Measurements from ENCODE around the gene CBARP.
"Not testable (repeated sequence)": the region's sequence is repeated elsewhere in the genome, so short reads cannot be mapped to it uniquely, and the experiment has no call there.

Gene CBARP

DNA sequence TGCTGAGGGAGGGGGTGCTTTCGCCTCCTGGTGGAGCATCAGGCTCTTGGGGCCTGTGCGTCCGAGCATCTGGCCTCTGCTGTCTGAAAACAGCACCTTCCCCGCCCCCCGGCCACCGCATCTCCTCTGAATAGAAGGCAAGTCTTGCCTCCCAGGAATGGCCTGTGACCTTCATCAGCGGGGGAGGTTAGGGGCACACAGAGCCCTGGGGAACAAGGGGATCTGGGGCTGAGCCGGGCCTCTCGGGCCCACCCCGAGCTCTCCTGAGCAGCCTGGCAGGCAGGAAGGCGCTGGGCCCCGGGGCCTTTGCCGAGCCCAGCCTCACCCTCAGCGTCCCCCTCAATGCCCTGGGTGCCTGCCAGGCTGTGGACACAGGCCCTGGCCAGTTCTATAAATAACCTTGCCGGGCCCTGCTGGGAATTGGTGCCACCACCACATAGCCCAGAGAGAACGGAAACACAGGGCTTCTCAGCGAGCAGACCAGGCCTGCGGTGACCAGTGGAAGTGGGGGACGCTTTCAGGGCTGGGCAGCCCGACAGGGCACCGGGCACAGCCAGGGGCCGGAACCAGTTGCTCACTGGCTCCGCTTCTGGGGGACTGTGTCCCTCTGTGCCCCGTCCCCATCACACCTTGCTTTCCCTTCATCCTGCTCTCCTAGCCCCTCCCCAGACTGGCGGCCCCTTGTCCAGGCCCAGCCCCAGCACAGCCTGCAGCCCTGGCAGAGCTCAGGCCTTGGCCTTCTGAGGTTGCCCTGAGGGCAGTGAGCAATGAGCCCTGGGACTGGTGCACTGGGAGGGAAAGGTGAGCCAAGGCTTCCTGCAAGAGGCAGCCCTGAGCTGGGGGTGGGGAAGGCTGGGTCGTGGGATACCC, 22.7 kb downstream of the CBARP start:
- DNase-seq (ENCODE audit: low read depth in 1 of 2, low spot score in 1 of 2) = no peak

DNA sequence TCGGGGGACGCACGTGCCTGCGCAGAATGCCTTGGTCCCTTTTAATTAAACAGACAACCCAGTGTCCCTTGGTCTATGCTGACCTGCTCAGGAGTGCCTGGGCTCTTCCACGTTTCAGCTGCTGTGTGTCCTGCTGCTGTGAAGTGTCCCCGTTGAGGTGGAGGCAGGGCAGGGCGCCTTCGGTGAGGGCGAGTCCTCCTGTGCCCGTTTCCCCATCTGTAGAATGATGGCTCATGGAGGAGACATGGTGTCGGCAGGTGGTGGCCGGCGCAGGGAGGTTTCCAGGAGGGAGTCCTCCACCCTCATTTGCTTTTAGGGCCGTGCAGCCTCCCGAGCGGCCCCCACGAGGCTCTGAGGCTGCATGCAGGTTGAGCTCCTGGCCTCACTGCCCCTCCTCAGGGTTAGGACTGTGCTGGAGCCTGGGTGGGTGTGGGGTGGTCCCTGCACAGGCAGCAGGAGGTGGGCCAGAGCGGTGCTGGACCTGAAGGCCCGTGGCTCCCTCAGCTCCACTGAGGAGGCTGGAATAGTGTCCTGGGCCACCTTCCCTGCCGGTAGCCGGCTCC, 23.4 kb downstream of the CBARP start:
- no peak for DNase-seq (ENCODE audit: low read depth in 1 of 2, low spot score in 1 of 2)

GRCh38 chr19:1213391-1214286, 24.2 kb downstream of the CBARP start:
- no peak for DNase-seq (ENCODE audit: low read depth in 1 of 2, low spot score in 1 of 2)

DNA sequence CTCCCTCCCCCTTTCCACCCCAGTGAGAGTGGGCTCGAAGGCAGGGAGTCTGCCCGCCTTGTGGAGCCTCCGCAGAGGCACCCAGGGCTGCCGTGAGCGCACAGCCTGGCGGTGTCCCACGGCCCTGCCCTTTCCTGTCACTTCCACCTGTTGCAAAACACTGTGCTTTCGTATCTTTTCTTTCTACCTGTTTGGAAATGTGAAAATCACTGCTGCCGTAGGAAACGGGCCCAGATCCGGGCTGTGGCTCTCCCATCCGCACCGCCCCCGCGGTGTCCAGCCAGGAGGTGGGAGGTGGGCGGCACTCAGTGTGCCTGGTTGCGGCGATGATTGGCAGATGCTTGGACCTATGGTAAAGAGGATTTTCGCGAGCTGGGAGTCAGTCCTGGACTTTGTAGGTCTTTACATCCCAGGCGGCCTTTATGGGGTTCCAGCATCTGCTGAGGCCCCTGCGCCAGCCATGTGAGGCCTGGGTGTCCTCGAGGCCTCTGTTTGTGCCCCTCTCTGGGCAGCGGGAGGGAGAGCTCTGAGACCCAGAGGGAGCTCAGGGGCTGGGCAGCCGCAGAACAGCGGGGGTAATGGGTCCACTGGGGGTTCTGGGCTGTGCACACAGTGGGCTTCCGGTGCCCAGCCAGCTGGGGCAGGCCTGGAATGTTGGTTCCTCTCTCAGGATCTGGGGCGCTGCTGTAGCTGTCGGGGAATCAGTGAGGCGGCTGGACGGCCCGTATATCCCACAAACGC, 26.1 kb downstream of the CBARP start:
- DNase-seq (ENCODE audit: low read depth in 1 of 2, low spot score in 1 of 2) = no peak

DNA sequence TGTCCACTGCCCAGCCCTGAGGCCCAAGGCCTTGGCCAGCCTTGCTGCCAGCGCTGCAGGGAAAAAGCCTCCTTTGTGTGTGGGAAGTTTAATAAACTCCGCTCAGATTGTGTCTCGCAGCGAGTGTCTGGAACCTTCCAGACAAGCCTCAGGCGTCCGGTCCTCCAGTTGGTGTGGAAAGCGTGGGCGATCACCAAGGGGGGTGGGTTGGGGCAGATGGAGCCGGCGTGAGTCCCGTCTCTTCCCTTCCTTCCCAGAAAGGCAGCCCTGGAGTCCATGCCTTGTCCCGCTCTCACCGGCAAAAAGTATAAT, 27.6 kb downstream of the CBARP start:
- no peak for DNase-seq (ENCODE audit: low read depth in 1 of 2, low spot score in 1 of 2)

DNA sequence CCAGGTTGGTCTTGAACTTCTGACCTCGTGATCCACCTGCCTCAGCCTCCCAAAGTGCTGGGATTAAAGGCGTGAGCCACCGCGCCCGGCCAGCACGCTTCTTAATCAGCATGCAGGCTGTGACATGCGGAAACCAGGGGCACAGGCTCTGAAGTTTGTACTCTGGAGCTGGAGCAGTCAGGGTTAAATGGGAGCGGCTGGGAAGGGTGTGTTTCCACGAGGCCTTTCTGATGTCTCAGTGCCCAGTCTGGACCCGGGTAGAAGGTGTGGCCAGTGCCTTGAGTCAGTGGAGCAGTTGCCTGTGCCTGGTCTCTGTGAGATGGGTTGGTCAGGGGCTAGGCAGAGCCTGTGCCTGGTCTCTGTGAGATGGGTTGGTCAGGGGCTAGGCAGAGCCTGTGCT, 29.0 kb downstream of the CBARP start:
- not testable (repeated sequence) for DNase-seq (ENCODE audit: low read depth in 1 of 2, low spot score in 1 of 2)

DNA sequence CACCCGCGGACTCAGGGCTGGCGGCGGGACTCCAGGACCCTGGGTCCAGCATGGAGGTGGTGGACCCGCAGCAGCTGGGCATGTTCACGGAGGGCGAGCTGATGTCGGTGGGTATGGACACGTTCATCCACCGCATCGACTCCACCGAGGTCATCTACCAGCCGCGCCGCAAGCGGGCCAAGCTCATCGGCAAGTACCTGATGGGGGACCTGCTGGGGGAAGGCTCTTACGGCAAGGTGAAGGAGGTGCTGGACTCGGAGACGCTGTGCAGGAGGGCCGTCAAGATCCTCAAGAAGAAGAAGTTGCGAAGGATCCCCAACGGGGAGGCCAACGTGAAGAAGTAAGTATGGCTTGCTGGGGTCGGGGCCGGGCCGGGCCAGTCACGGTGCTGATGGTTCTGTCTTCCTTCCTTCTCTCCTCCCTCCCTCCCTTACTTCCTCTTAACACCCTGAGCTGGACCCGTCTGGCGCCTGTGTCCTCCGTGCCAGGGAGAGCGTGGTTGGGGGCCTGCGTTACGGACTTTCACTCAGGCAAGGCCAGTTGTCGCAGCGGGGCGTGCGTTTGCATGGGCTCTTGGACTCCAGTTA, 30.8 kb downstream of the CBARP start:
- no peak for DNase-seq (ENCODE audit: low read depth in 1 of 2, low spot score in 1 of 2)

- DNase-seq (ENCODE audit: low read depth in 1 of 2, low spot score in 1 of 2) = no peak
These were observed 31.5 kb downstream of the CBARP start for GRCh38 chr19:1206150-1206863.

GRCh38 chr19:1205114-1206099, 32.4 kb downstream of the CBARP start, which contains the start of gene STK11:
Gene STK11 (plus strand): TSS chr19:1205778. CDS start chr19:1206914, 1,136 bp downstream.
- peak; percentile 98 to 100 for DNase-seq (ENCODE audit: low read depth in 1 of 2, low spot score in 1 of 2)

- not testable (repeated sequence) for DNase-seq (ENCODE audit: low read depth in 1 of 2, low spot score in 1 of 2)
These were observed 37.2 kb downstream of the CBARP start for GRCh38 chr19:1200614-1201013.

DNA sequence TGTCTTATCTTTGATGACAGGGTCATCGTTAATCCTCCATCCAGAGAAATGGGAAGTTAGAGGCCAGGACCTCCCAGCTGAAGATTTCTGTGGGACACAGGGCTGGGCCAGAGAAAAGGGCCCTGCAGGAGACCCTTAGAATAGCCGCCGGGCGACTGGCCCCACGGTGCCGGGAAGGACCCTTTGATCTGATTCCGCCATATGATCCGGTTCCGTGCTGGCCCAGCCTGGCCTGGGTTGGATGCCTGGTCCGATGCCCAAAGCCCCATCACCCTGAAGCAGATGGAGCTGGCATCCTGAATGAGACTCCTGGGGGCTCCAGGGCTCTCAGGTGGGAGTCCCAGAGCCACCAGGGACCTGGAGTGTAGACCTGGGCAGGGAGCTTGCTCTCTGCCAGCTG, 38.3 kb downstream of the CBARP start:
- no peak for DNase-seq (ENCODE audit: low read depth in 1 of 2, low spot score in 1 of 2)

DNA sequence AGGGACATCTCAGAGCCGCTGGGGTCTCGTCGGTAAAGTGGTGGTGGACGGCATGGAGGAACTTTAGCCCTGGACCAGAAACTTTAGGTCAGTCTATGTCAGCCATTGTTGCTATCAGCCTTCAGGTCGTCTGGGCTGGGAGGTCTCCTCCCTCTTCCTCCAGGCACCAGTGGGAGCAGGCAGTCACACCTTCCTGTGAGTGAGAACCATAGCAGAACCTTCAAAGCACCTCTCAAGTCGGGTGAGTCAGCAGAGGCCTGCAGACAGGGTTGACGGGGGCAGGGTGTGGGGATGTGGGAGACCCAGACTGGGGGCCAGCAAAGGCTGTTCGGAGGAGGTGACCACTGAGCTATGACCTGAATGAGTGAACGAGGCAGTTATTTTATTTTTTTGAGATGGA, 48.4 kb downstream of the CBARP start:
- peak in 1 of 2 donors; percentile 35 for DNase-seq (ENCODE audit: low read depth in 1 of 2, low spot score in 1 of 2)

DNA sequence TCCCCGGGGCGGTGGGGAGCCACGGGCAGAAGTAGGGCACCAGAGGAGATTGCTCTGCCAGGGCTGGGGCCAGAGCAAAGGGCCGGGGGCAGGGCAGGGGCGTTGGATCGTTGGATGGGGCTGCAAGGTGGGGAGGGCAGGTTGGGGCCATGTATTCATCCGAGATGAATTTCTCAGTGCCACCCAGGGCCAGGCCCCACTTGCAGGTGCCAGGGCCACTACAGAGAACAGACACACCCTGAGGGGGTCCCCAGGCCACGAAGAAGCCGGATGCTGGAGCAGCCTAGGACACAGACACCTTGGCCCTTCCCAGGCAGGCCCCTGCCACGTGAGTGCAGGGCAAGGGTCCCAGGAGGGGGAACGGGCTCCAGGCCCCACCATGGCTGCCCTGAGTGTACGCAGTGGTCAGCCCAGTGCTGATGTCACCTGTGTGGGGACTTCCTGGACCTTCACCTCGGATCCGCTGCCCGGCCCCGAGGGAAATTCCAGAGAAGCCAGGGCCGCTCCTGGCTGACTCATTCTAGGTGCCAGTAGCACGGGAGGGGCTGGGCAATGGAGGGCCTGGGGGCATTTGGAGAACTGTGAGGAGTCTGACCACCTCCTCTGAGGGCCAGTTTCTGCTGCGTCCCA, 54.1 kb downstream of the CBARP start:
- DNase-seq (ENCODE audit: low read depth in 1 of 2, low spot score in 1 of 2) = no peak

- DNase-seq (ENCODE audit: low read depth in 1 of 2, low spot score in 1 of 2) = no peak
These were observed 55.1 kb downstream of the CBARP start for GRCh38 chr19:1182727-1183126.

- DNase-seq (ENCODE audit: low read depth in 1 of 2, low spot score in 1 of 2) = no peak
These were observed 55.7 kb downstream of the CBARP start for GRCh38 chr19:1182068-1182467.

- no peak for DNase-seq (ENCODE audit: low read depth in 1 of 2, low spot score in 1 of 2)
These were observed 56.2 kb downstream of the CBARP start for GRCh38 chr19:1181606-1182005.
